PC-9 (cell line): ENCODE measurements around the gene GALNT13. TPM values are rescaled to one million over a fixed set of nuclear protein-coding genes. Genes with fewer than 3 reads are reported as not detected.

Experiments used
- BruUV-seq: library from RNA; stranded (reverse); fragments of 400-500 nt; replicated peaks from 2 replicates; lab custom pipeline; 2021; lab: Mats Ljungman, UMichigan
- CTCF ChIA-PET: fragments of 300-600 bp; sonication (Branson Sonifier 250); formaldehyde crosslinking; loops from one replicate; lab custom pipeline; 2022; ENCODE audit warnings: antibody characterized with exemption; lab: Charles Lee
- POLR2A ChIA-PET: fragments of 300-600 bp; sonication (Branson Sonifier 250); formaldehyde crosslinking; loops from one replicate; lab custom pipeline; 2022; ENCODE audit warnings: antibody characterized with exemption; ENCODE audit not compliant: unreplicated experiment; lab: Charles Lee
- DNase-seq, 2 experiments: peaks; one replicate each; pipeline versions ENCODE4 v3.0.0 to v3.0.0-alpha.2; 2015 to 2022; ENCODE audit warnings: mixed read lengths in 1 of 2
- H2AFZ ChIP-seq: fragments of 200-600 bp; sonication (generic); 2 replicates; pipeline ENCODE4 v1.8.1; 2017; ENCODE audit warnings: antibody characterized with exemption
- H3F3A ChIP-seq: fragments of 200-600 bp; sonication (generic); 2 replicates; pipeline ENCODE4 v1.8.1; 2017; ENCODE audit warnings: antibody characterized with exemption, mild to moderate bottlenecking, low read depth; ENCODE audit not compliant: insufficient read depth
- H3K27ac ChIP-seq: fragments of 200-600 bp; sonication (generic); 2 replicates; pipeline ENCODE4 v1.6.1; 2016; ENCODE audit warnings: mixed run types
- H3K27me3 ChIP-seq: fragments of 200-600 bp; sonication (generic); 2 replicates; pipeline ENCODE4 v1.6.1; 2016; ENCODE audit warnings: low read depth, mixed run types; ENCODE audit not compliant: insufficient read depth
- H3K36me3 ChIP-seq: fragments of 200-600 bp; sonication (generic); 2 replicates; pipeline ENCODE4 v1.6.1; 2016; ENCODE audit warnings: low read depth, mixed run types
- H3K4me1 ChIP-seq: fragments of 200-600 bp; sonication (generic); replicated peaks from 2 replicates; pipeline ENCODE4 v1.6.1; 2016; ENCODE audit warnings: mixed run types; ENCODE audit not compliant: insufficient read depth
- H3K4me2 ChIP-seq: fragments of 200-600 bp; sonication (generic); 2 replicates; pipeline ENCODE4 v1.6.1; 2017; ENCODE audit warnings: mixed run types
- H3K4me3 ChIP-seq: fragments of 200-600 bp; sonication (generic); 2 replicates; pipeline ENCODE4 v1.6.1; 2016; ENCODE audit warnings: mixed run types
- H3K79me2 ChIP-seq: fragments of 200-600 bp; sonication (generic); 2 replicates; pipeline ENCODE4 v1.6.1; 2017; ENCODE audit warnings: low read depth, mixed run types
- H3K9me2 ChIP-seq: fragments of 200-600 bp; sonication (generic); 2 replicates; pipeline ENCODE4 v1.8.1; 2017; ENCODE audit warnings: mild to moderate bottlenecking; ENCODE audit not compliant: insufficient read depth
- H3K9me3 ChIP-seq: fragments of 200-600 bp; sonication (generic); 2 replicates; pipeline ENCODE4 v1.8.1; 2016; ENCODE audit warnings: low read depth; ENCODE audit not compliant: insufficient read depth
- H4K20me1 ChIP-seq: fragments of 200-600 bp; sonication (generic); 2 replicates; pipeline ENCODE4 v1.8.1; 2017; ENCODE audit not compliant: insufficient read depth
- EZH2 ChIP-seq: fragments of 200-600 bp; sonication (generic); IDR thresholded peaks from 2 replicates; pipeline ENCODE4 v1.8.0; 2017; ENCODE audit warnings: antibody characterized with exemption, low read depth
- intact Hi-C: fragments of 100-400 bp; cut with micrococcal nuclease; formaldehyde crosslinking; loops from one replicate; pipeline ENCODE4 v1.10.0; 2022; ENCODE audit not compliant: unreplicated experiment
- total RNA-seq: library from RNA; stranded (reverse); gene quantifications from 2 replicates; pipeline ENCODE4 v1.2.3, GENCODE V29; 2021
- TF ChIP-seq, protein P1 (sequence below): fragments of 200-600 bp; sonication (generic); conservative IDR thresholded peaks from 2 replicates; pipeline ENCODE4 v1.6.1; 2017; ENCODE audit warnings: mixed run types, antibody characterized with exemption, mild to moderate bottlenecking, moderate library complexity

GALNT13 gene
- total RNA-seq, 1 experiment from 2014 or later, result 3.6 TPM

DNA sequence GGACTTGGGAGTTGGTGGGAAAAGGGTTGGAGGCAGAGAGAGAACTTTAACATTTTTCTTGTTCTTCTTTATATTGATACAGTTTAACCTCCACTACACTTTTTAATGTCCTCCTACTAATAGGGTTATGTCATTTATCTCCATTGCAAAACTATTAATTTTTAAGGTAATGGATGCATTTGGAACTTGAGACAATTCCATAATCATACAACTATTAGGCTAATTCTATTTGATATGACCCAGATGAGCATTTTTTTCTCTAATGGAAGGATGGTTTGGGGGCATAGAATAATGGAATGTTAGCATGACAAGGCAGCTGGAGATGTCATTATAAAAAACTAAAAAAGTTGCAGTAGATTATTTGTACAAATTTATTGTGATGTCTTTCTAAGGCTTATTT lies 587.6 kb downstream of the GALNT13 start:
- Histone ChIP-seq H3K4me3 (no peak overlapping the region), H3F3A (no peaks in the 10 kb centered on the region), H3K4me2 (no peak overlapping the region), H3K36me3 (no peaks in the 10 kb centered on the region), H2AFZ (no peak overlapping the region), H4K20me1 (no peaks in the 10 kb centered on the region), H3K27me3 (no peaks in the 10 kb centered on the region), H3K27ac (no peak overlapping the region), H3K79me2 (no peaks in the 10 kb centered on the region), H3K9me3 (no peaks in the 10 kb centered on the region), H3K4me1 (no peaks in the 10 kb centered on the region), H3K9me2 (no peaks in the 10 kb centered on the region)
- ChIA-PET CTCF (no interaction called here), POLR2A (no interaction called here)
- no TSS peak for BruUV-seq
- no peak for DNase-seq
- TF ChIP-seq EZH2, result no peak
- TF ChIP-seq, protein P1, sequence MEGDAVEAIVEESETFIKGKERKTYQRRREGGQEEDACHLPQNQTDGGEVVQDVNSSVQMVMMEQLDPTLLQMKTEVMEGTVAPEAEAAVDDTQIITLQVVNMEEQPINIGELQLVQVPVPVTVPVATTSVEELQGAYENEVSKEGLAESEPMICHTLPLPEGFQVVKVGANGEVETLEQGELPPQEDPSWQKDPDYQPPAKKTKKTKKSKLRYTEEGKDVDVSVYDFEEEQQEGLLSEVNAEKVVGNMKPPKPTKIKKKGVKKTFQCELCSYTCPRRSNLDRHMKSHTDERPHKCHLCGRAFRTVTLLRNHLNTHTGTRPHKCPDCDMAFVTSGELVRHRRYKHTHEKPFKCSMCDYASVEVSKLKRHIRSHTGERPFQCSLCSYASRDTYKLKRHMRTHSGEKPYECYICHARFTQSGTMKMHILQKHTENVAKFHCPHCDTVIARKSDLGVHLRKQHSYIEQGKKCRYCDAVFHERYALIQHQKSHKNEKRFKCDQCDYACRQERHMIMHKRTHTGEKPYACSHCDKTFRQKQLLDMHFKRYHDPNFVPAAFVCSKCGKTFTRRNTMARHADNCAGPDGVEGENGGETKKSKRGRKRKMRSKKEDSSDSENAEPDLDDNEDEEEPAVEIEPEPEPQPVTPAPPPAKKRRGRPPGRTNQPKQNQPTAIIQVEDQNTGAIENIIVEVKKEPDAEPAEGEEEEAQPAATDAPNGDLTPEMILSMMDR, result no peak
- intact Hi-C loops, result no loop called here

DNA sequence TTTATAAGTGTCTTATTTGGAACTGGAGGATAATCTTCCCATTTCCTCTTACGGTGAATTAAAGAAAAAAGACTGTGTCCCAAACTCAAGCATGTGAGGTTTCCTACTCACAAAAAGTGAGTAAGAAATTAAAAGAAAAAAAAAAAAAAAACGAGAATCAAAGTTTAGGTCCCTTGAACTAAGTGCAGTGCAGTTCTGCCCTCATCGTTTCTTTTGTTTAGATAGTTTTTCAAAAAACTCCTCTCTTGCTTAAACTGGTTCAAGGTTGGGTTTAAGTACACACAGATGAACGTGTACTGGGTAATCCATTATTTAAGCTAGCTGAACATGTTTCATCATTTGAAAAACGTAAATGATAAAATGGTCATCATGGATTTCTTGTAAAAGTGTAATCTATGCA lies 590.9 kb downstream of the GALNT13 start:
- Histone ChIP-seq H4K20me1 (no peaks in the 10 kb centered on the region), H3K36me3 (no peaks in the 10 kb centered on the region), H2AFZ (no peak overlapping the region), H3K4me3 (no peak overlapping the region), H3K9me3 (no peaks in the 10 kb centered on the region), H3F3A (no peaks in the 10 kb centered on the region), H3K27me3 (no peaks in the 10 kb centered on the region), H3K9me2 (no peaks in the 10 kb centered on the region), H3K4me2 (no peak overlapping the region), H3K27ac (no peak overlapping the region), H3K4me1 (no peaks in the 10 kb centered on the region), H3K79me2 (no peaks in the 10 kb centered on the region)
- intact Hi-C loops, result no loop called here
- TF ChIP-seq, protein P1, result no peak
- no peak for TF ChIP-seq EZH2
- DNase-seq, result no peak
- CTCF ChIA-PET, result no interaction called here
- BruUV-seq, result no TSS peak
- POLR2A ChIA-PET, result no interaction called here

DNA sequence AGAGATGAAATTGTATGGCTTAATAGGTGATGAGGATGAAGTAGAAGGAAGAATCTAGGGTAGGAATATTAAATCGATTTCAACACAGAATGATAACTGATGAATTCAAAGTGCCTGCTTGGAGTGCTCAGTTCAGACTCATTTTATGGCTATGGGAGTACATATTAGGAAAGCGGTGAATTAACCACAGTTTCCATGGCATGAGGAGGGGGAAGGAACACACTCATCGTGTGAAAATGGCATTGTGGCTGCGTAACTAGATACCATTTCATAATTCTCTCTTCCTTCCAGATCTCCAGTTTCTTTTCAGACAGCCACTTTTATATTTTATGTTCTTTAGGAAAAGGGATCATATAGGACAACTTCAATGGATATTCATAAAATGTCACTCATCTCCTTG lies 594.5 kb downstream of the GALNT13 start:
- Histone ChIP-seq H4K20me1 (no peaks in the 10 kb centered on the region), H3K4me3 (no peak overlapping the region), H3K36me3 (no peaks in the 10 kb centered on the region), H3K9me2 (no peaks in the 10 kb centered on the region), H3K9me3 (no peaks in the 10 kb centered on the region), H3K4me2 (no peak overlapping the region), H3K79me2 (no peaks in the 10 kb centered on the region), H2AFZ (no peak overlapping the region), H3K27ac (no peak overlapping the region), H3K27me3 (no peaks in the 10 kb centered on the region), H3F3A (no peaks in the 10 kb centered on the region), H3K4me1 (no peaks in the 10 kb centered on the region)
- CTCF ChIA-PET, result no interaction called here
- no TSS peak for BruUV-seq
- POLR2A ChIA-PET, result no interaction called here
- intact Hi-C loops, result no loop called here
- no peak for DNase-seq
- no peak for TF ChIP-seq EZH2
- TF ChIP-seq, protein P1, result no peak
